K562 (cell line): ENCODE results near the gene HSPA1L.

Source experiments
- CCAR2 ChIP-seq: fragments of 200-400 bp; formaldehyde crosslinking; IDR thresholded peaks from 2 replicates; pipeline ENCODE4 v1.6.1; 2017; ENCODE audit warnings: mild to moderate bottlenecking, low read depth, low read length
- HDAC2 ChIP-seq: fragments of 450-650 bp; IDR thresholded peaks from 2 replicates; pipeline ENCODE4 v1.6.1; 2016; ENCODE audit warnings: mild to moderate bottlenecking
- NFYB ChIP-seq: IDR thresholded peaks from 2 replicates; pipeline ENCODE4 v1.6.1; 2011; ENCODE audit warnings: mild to moderate bottlenecking, moderate library complexity; ENCODE audit not compliant: insufficient read length; ENCODE audit errors: extremely low read depth
- SREBF1 ChIP-seq: fragments of 150-350 bp; IDR thresholded peaks from 2 replicates; pipeline ENCODE4 v1.6.1; 2014; ENCODE audit warnings: antibody characterized with exemption, low read depth, low read length, borderline replicate concordance
- TF ChIP-seq, protein P1 (sequence below), 3 experiments: IDR thresholded peaks in 2 of 3; conservative IDR thresholded peaks in 1 of 3; 2 replicates each; pipeline ENCODE4 v1.5.1; 2011 to 2012; ENCODE audit warnings: low read length in 3 of 3, mild to moderate bottlenecking in 3 of 3, control low read depth in 2 of 3, improper control_type of control experiment in 1 of 3, inconsistent platforms in 1 of 3, low read depth in 1 of 3, mixed read lengths in 1 of 3, moderate library complexity in 1 of 3; ENCODE audit not compliant: insufficient read depth in 2 of 3

DNA sequence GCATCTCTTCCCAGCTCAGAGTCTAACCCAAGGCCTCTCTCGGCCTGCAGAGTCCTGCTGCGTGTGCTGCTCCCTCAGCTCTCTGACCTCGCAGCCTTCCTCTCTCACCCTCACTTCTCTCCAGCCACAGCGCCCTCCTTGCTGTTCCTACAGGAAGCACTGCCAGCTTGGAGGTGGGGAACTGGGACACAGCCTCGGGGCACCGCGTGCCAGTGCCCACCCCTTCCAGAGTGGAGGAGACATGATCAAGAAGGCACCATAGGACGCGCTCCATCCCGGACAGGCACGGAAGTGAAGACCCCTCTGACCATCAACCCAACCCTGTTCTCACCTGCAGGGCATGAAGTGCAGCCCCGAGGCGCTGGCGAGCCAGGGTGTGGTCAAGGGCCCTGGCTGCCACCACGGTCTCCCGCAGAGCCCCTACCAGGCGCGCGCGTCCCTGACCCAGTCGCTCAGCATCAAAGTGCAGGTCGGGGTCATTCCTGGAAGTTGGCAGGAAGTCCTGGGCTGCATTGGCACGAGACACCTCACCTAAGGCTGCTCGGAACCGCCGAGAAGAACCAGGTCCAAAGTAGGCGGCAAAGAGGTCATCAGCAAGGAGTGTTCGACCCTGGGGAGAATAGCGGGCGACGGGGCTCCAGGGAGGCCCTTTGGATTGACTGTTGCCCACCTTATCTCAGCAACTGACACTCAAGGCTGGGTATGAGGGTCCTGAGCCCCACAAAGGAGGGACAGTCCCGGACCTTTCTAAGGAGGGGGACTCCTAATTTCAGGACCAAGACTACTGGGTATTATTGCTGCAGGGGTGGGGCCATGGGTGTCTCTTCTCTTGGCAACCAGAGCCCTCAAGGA is 39.2 kb downstream of the HSPA1L start:
- TF ChIP-seq, protein P1, sequence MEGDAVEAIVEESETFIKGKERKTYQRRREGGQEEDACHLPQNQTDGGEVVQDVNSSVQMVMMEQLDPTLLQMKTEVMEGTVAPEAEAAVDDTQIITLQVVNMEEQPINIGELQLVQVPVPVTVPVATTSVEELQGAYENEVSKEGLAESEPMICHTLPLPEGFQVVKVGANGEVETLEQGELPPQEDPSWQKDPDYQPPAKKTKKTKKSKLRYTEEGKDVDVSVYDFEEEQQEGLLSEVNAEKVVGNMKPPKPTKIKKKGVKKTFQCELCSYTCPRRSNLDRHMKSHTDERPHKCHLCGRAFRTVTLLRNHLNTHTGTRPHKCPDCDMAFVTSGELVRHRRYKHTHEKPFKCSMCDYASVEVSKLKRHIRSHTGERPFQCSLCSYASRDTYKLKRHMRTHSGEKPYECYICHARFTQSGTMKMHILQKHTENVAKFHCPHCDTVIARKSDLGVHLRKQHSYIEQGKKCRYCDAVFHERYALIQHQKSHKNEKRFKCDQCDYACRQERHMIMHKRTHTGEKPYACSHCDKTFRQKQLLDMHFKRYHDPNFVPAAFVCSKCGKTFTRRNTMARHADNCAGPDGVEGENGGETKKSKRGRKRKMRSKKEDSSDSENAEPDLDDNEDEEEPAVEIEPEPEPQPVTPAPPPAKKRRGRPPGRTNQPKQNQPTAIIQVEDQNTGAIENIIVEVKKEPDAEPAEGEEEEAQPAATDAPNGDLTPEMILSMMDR (IDR thresholded peaks at IDR 0.05 in 2 of 3, conservative IDR thresholded peaks at IDR 0.05 in 1 of 3; ENCODE audit: insufficient read depth in 2 of 3, low read depth in 1 of 3, low read length in 3 of 3): no peak
- no peak for TF ChIP-seq CCAR2
- TF ChIP-seq NFYB: no peak
- TF ChIP-seq SREBF1: no peak
- no peak for TF ChIP-seq HDAC2
